Glutamatergic neuron (in vitro differentiated cells): Measurements from ENCODE around the gene ZNRD2. TPM values are rescaled to one million over a fixed set of nuclear protein-coding genes. Genes with fewer than 3 reads are reported as not detected.
A peak's percentile ranks its signal among the peaks of the same experiment; 100 is the strongest.

Source experiments
- DNase-seq: peaks from one replicate; pipeline ENCODE4 v3.0.0; 2022
- H3K27ac Mint-ChIP-seq: one replicate; pipeline ENCODE4 v1.8.0; 2020; ENCODE audit warnings: mild to moderate bottlenecking, mixed read lengths, inconsistent platforms; ENCODE audit not compliant: unreplicated experiment
- H3K27me3 Mint-ChIP-seq: one replicate; pipeline ENCODE4 v1.8.0; 2020; ENCODE audit warnings: mild to moderate bottlenecking, moderate library complexity, mixed read lengths, inconsistent platforms; ENCODE audit not compliant: unreplicated experiment
- H3K36me3 Mint-ChIP-seq: one replicate; pipeline ENCODE4 v1.8.0; 2020; ENCODE audit warnings: mild to moderate bottlenecking, mixed read lengths, inconsistent platforms; ENCODE audit not compliant: unreplicated experiment
- H3K4me1 Mint-ChIP-seq: one replicate; pipeline ENCODE4 v1.8.0; 2020; ENCODE audit warnings: mild to moderate bottlenecking, low read depth, mixed read lengths, inconsistent platforms; ENCODE audit not compliant: unreplicated experiment
- H3K4me3 Mint-ChIP-seq: one replicate; pipeline ENCODE4 v1.8.0; 2020; ENCODE audit warnings: mild to moderate bottlenecking, mixed read lengths, inconsistent platforms; ENCODE audit not compliant: unreplicated experiment
- H3K9me3 Mint-ChIP-seq: one replicate; pipeline ENCODE4 v1.8.0; 2020; ENCODE audit warnings: mild to moderate bottlenecking, moderate library complexity, mixed read lengths, inconsistent platforms; ENCODE audit not compliant: unreplicated experiment
- total RNA-seq: library from RNA; stranded (reverse); fragmentation: NEBNext Ultra II Directional; extraction: Animal tissue kit (Norgen Biotek cat#: 25700); gene quantifications from one replicate; pipeline ENCODE4 v1.2.1, GENCODE V29; 2021; ENCODE audit not compliant: unreplicated experiment
- TF ChIP-seq, protein P1 (sequence below): fragments of 200-600 bp; sonication (generic); IDR thresholded peaks from one replicate; pipeline ENCODE4 v1.5.0; 2021; ENCODE audit not compliant: partially characterized antibody, unreplicated experiment

ZNRD2 gene
- total RNA-seq, 1 donor from 2014 or later: 37.9 TPM

DNA sequence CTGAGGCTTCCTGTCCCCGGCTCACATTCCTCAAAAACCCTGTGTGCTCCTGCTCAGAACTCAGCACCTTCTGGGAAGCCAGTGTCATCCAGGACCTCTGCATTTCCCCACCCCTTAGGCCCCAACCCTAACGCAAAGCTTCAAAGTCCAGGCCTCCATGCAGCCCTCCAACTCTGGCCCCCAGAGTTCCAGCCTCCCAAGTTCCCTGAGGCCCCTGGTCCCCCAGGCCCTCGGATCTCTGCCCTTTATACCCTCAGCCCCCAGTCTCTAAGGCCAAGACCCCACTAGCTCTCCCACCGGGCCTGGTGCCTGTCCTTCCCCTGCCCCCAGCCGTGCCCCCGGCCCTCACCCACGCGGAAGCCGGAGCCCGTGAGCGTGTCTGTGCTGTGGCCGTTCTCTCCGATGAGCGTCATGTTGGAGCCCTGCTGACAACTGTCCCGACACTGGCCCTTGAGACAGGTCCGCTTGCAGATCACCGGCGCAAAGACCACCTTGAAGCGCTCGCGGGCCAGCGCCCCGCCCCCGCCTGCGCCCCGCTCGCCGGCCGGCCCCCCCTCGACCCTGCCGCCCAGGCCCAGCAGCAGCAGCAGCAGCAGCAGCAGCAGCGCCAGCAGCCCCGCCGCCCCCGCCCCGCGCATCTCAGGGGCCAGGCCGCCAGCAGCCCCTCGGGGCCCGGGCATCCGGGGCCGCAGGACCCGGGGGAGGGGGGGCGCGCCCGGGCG lies 12.8 kb upstream of the ZNRD2 start:
- H3K27ac Mint-ChIP-seq: no peak overlapping the region
- H3K36me3 Mint-ChIP-seq: no peaks in the 10 kb centered on the region
- DNase-seq: no peak
- peaks cover 8% of the 10 kb centered on the region for H3K9me3 Mint-ChIP-seq
- H3K4me3 Mint-ChIP-seq: peak overlapping the region; percentile 76
- peaks cover 12% of the 10 kb centered on the region for H3K4me1 Mint-ChIP-seq
- peaks cover 14% of the 10 kb centered on the region for H3K27me3 Mint-ChIP-seq
- TF ChIP-seq, protein P1, sequence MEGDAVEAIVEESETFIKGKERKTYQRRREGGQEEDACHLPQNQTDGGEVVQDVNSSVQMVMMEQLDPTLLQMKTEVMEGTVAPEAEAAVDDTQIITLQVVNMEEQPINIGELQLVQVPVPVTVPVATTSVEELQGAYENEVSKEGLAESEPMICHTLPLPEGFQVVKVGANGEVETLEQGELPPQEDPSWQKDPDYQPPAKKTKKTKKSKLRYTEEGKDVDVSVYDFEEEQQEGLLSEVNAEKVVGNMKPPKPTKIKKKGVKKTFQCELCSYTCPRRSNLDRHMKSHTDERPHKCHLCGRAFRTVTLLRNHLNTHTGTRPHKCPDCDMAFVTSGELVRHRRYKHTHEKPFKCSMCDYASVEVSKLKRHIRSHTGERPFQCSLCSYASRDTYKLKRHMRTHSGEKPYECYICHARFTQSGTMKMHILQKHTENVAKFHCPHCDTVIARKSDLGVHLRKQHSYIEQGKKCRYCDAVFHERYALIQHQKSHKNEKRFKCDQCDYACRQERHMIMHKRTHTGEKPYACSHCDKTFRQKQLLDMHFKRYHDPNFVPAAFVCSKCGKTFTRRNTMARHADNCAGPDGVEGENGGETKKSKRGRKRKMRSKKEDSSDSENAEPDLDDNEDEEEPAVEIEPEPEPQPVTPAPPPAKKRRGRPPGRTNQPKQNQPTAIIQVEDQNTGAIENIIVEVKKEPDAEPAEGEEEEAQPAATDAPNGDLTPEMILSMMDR: no peak

DNA sequence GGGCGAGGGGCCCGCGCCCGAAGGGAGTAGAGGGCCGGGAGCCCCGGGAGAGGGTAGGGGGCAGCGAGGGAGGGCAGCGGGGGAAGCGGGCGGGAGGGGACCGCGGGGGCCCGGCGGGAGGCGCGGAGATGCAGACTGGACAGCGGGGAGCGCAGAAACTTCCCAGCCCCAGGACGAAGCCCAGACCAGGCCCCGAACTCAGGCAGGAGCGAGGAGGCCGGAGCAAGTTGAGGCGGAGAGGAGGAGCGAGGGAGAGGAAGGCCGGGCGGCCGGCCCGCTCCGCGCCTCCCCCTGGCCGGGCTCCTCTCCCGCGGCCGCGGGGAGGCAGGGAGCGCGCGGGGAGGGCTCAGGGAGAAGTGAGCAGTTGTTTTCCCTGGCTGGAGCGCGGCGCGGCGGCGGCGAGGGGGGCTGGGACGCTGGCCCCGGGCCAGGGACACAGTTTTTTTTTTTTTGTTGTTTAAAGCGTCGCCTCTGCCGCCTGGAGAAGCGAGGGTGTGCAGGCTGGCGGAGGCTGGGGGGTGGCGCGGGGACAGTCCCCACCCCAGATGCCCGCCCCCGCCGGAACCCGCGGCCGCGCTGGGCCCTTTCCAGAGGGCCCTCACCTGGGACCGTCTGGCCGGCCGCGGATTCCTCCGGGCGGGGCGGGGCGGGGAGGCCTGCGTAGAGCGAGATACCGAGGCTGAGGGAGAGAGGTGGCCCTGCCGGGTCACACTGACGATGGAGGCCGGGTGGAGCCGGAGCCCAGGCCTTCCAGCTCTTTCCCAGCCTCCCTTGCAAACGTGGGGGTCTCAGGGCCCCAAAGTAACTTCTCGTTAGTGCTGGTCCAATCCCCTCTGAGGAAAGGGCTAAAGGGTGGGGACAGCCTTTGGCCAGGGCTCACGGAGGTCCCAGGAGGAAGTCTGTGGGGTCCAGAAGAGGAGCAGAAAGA lies 12.0 kb upstream of the ZNRD2 start, which contains the start of gene LTBP3:
LTBP3 (minus strand) TSS at position 358 of the 928 bp plus-strand sequence. CDS start 400 bp downstream, outside the sequence.
- TF ChIP-seq, protein P1: no peak
- Mint-ChIP-seq H3K4me1 (peaks cover 11% of the 10 kb centered on the region), H3K27me3 (peaks cover 14% of the 10 kb centered on the region), H3K27ac (no peak within 1 kb of the TSS), H3K9me3 (peaks cover 8% of the 10 kb centered on the region), H3K36me3 (no peaks in the 10 kb centered on the region), H3K4me3 (peak within 1 kb of the TSS; percentile 76)
- DNase-seq: no peak

DNA sequence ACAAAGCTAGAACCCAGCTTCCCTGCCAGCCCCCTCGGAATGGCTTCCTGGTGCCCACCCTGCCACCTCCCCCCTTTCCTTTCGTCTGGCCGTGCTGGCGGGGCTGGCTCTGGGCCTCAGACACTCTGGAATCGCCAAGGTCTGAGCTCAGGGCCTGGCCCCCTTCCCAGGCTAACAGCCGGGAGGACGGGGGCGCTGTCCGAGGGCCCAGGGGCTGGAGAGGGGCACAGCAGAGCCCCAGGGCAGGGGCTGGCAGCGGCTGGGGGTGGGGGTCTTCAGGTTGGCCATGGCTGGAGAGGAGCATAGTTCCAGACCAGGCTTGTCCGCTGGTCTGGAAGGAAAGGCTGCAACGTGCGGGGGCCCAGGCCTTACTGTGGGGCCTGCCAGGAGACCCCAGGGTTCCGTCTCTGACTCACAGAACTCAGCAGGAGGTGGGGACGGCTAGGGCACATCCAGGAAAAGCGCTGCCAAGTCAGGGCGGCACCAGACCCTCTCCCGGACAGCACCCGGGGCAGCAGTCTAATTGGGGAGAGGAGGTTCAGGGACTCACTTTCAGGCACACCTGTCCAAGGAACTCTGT lies 11.3 kb upstream of the ZNRD2 start:
- Mint-ChIP-seq H3K27me3 (peaks cover 17% of the 10 kb centered on the region), H3K4me3 (peak overlapping the region; percentile 34), H3K4me1 (peaks cover 11% of the 10 kb centered on the region), H3K9me3 (peaks cover 8% of the 10 kb centered on the region), H3K36me3 (no peaks in the 10 kb centered on the region), H3K27ac (no peak overlapping the region)
- DNase-seq: no peak
- TF ChIP-seq, protein P1: no peak

GRCh38 chr11:65559535-65559934 lies 10.7 kb upstream of the ZNRD2 start:
- peaks cover 8% of the 10 kb centered on the region for H3K9me3 Mint-ChIP-seq
- peak overlapping the region; percentile 34 for H3K4me3 Mint-ChIP-seq
- peaks cover 14% of the 10 kb centered on the region for H3K27me3 Mint-ChIP-seq
- H3K36me3 Mint-ChIP-seq: no peaks in the 10 kb centered on the region
- TF ChIP-seq, protein P1: no peak
- peaks cover 11% of the 10 kb centered on the region for H3K4me1 Mint-ChIP-seq
- H3K27ac Mint-ChIP-seq: no peak overlapping the region
- no peak for DNase-seq
